Activated CD8-positive, alpha-beta T cell treated with anti-CD3 and anti-CD28 coated beads, Interleukin-2, amount 10 ng/mL, durations not matched to agents 7 days and 5 days (primary cell): Measurements from ENCODE around the gene SRRD. TPM values are rescaled to one million over a fixed set of nuclear protein-coding genes. Genes with fewer than 3 reads are reported as not detected.

Source experiments
- ATAC-seq: fragments of 150-1000 bp; cut with Tn5 transposase; one replicate; pipeline ENCODE4 v1.10.0; 2021; ENCODE audit warnings: moderate library complexity
- CTCF ChIA-PET: fragments of 350-600 bp; sonication (Branson Sonifier 250); formaldehyde crosslinking; loops from one replicate; lab custom pipeline; 2021; ENCODE audit warnings: antibody characterized with exemption; lab: Charles Lee
- POLR2A ChIA-PET: fragments of 350-600 bp; sonication (Branson Sonifier 250); formaldehyde crosslinking; loops from one replicate; lab custom pipeline; 2021; ENCODE audit warnings: antibody characterized with exemption; lab: Charles Lee
- DNase-seq: peaks from one replicate; pipeline ENCODE4 v3.0.0-alpha.2; 2020
- H3K27ac Mint-ChIP-seq: one replicate; pipeline ENCODE4 v1.8.0; 2021; ENCODE audit warnings: mild to moderate bottlenecking, mixed read lengths
- H3K27me3 Mint-ChIP-seq: one replicate; pipeline ENCODE4 v1.8.0; 2021; ENCODE audit warnings: low read depth, mixed read lengths
- H3K36me3 Mint-ChIP-seq: one replicate; pipeline ENCODE4 v1.8.0; 2021; ENCODE audit warnings: low read depth, mixed read lengths
- H3K4me1 Mint-ChIP-seq: one replicate; pipeline ENCODE4 v1.8.0; 2021; ENCODE audit warnings: low read depth, mixed read lengths
- H3K4me3 Mint-ChIP-seq: one replicate; pipeline ENCODE4 v1.8.0; 2021; ENCODE audit warnings: mild to moderate bottlenecking, mixed read lengths
- H3K9me3 Mint-ChIP-seq: one replicate; pipeline ENCODE4 v1.8.0; 2022; ENCODE audit warnings: mixed read lengths; ENCODE audit not compliant: insufficient read depth
- total RNA-seq, 2 experiments: library from RNA; stranded (reverse); gene quantifications; one replicate each; pipeline ENCODE4 v1.2.3, GENCODE V29; 2021

The SRRD gene
- total RNA-seq, 2 experiments from 2014 or later = 21.6 to 22.6 TPM

DNA sequence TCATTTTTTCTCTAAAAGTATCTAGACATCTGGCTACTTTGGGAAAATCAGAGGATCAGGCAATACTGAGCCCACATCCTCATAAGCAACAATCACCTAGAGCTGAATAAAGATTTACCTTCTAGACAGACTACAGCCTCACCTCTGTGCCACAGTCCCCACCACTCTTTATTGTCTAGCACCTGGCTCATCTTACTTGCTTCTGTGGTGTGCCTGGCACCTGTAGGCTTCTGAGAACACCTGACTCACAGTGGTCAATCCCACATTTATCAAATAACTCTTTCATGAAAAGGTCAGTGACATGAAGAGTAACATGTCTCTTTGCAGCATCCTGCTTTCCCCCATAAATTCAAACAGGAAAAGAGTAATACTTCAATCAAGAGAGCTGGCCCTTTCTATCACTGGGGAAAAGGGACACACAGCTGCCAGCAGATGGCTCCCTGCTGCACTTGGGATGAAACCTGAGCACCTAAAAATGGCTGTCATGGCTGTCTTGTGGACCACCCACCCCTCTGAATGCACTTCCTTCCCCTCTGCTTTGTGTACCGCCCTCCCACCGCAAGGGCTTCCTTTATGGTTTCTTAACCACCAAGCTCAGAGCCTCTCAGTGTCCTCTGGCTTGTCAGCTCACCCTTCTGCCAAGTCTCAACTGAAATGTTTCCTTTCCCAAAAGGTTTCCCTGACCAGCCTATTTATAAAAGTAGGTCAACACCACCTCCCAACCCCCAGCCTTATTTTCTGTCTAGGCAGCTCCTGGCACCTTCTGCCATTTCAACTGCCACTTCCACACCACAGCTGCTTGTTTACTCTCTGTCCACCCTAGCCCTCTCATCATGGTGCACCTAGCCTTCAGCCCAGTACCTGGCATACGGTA, 19.2 kb downstream of the SRRD start:
- CTCF ChIA-PET = interaction anchor here (0.6 to 4.6 kb wide), 51 partner anchors 10 to 209 kb away, joined by 3 to 76 read pairs (median 4); partner anchors contain the start of genes HPS4, MIAT, SRRD and TFIP11
- DNase-seq (peak; percentile 94), ATAC-seq (peak; percentile 93)
- peak overlapping the region; percentile 70 for H3K4me3 Mint-ChIP-seq
- H3K27ac Mint-ChIP-seq = peak overlapping the region; percentile 93
- peaks cover 37% of the 10 kb centered on the region for H3K4me1 Mint-ChIP-seq
- POLR2A ChIA-PET = interaction anchor here (0.7 to 3.3 kb wide), 13 partner anchors 9 to 171 kb away, joined by 3 to 21 read pairs (median 6); partner anchors contain the start of genes HPS4, SRRD and TFIP11
- H3K9me3 Mint-ChIP-seq = no peaks in the 10 kb centered on the region
- peaks cover 69% of the 10 kb centered on the region for H3K36me3 Mint-ChIP-seq
- H3K27me3 Mint-ChIP-seq = no peaks in the 10 kb centered on the region

DNA sequence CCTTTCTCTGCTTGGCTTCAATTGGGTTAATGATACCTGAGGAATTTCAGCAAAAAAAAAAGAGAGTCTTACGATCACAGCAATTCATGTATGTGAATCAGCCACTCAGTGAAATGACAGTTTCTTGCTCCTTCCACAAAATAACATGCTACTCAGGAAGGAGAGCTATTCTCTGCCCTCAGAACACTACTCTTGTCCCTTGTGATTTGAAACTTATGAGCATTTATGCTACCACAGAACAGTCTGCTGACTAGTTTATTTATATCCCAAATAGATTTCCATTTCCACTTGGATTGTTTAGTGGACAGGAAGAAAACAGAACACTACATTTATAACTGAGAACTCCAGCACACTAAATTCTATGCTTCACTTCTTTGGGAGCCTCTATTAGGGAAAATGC, 20.1 kb downstream of the SRRD start:
- ATAC-seq (no peak), DNase-seq (no peak)
- CTCF ChIA-PET = interaction anchor here (0.6 to 4.6 kb wide), 45 partner anchors 10 to 542 kb away, joined by 3 to 76 read pairs (median 5); partner anchors contain the start of genes HPS4, MIAT, SRRD and TFIP11
- Mint-ChIP-seq H3K27ac (peak overlapping the region; percentile 93), H3K27me3 (no peaks in the 10 kb centered on the region), H3K36me3 (peaks cover 69% of the 10 kb centered on the region), H3K4me1 (peaks cover 37% of the 10 kb centered on the region), H3K9me3 (no peaks in the 10 kb centered on the region), H3K4me3 (peak overlapping the region; percentile 70)
- POLR2A ChIA-PET = interaction anchor here (0.7 to 3.3 kb wide), 12 partner anchors 10 to 295 kb away, joined by 3 to 21 read pairs (median 4); partner anchors contain the start of genes HPS4 and SRRD

DNA sequence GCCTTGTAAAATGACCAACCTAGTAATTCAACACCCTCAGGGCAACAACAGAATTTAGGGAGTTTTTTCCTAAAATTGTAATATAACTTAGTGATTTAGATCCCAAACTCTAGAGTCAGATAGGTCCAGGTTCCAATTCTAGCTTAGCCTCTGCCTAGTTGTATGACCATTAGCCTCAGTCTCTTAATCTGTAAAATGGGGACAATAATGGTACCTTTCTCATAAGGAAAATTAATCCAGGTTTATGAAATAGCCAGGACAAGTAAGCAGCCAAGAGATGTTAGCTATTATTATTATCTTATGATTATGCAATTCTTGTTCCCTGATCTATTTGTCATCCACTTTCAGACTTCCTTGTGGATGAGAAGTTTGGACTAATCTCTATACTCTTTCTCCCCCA, 24.5 kb downstream of the SRRD start:
- Mint-ChIP-seq H3K27ac (no peak overlapping the region), H3K4me1 (peaks cover 48% of the 10 kb centered on the region), H3K4me3 (no peak overlapping the region), H3K36me3 (peaks cover 60% of the 10 kb centered on the region), H3K9me3 (no peaks in the 10 kb centered on the region), H3K27me3 (no peaks in the 10 kb centered on the region)
- POLR2A ChIA-PET = interaction anchor here (1.0 kb wide), 1 partner anchor 74 kb away, joined by 4 read pairs; no protein-coding TSS in a partner anchor
- no peak for DNase-seq
- CTCF ChIA-PET = interaction anchor here (1.2 to 1.3 kb wide), 2 partner anchors 10 to 157 kb away, joined by 3 to 4 read pairs; no protein-coding TSS in a partner anchor
- ATAC-seq = no peak

DNA sequence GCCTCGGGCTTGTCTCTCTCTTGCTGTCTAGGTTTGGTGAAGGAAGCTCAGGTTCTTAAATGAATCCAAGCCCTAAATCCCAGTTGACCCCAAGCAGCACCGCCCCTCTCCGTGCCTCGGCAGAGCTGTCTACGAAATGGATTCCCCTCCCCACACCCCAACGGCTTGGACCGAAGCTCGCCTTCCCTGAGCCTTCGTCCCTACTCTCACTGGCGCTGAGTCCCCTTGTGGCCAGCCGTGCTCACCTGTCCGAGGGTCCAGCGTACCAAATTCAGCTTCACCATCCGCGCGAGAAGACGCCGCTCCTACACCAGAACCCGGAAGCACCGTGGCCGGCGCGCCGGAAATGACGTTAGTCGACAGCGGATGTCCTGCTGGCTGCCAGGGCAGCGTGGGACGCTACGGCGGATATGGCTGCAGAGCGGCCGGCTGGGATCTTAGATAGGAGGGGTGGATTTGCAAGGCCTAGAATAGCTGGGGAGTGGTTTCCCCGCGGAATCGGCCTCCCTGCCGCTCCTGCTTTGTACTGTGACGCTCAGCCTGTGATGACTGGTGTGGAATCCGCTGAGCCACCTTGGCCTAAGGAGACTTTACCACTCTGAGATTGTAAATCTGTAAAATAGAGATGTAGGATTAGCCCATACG, 28.6 kb downstream of the SRRD start, which contains the start of gene TFIP11:
TSS of gene TFIP11 (minus strand) at position 325 of the 645 bp plus-strand sequence. CDS start 2,201 bp downstream, outside the sequence.
- ChIA-PET CTCF (interaction anchor here (0.7 to 3.5 kb wide), 5 partner anchors 9 to 154 kb away, joined by 3 to 20 read pairs (median 3); no protein-coding TSS in a partner anchor), POLR2A (interaction anchor here (0.6 to 1.9 kb wide), 12 partner anchors 10 to 159 kb away, joined by 3 to 9 read pairs (median 4); partner anchors contain the start of genes HPS4 and SRRD)
- Mint-ChIP-seq H3K27ac (peak within 1 kb of the TSS; percentile 97), H3K4me1 (peaks cover 39% of the 10 kb centered on the region), H3K27me3 (no peaks in the 10 kb centered on the region), H3K9me3 (no peaks in the 10 kb centered on the region), H3K4me3 (peak within 1 kb of the TSS; percentile 89), H3K36me3 (peaks cover 32% of the 10 kb centered on the region)
- ATAC-seq = peak; percentile 96
- peak; percentile 96 for DNase-seq

DNA sequence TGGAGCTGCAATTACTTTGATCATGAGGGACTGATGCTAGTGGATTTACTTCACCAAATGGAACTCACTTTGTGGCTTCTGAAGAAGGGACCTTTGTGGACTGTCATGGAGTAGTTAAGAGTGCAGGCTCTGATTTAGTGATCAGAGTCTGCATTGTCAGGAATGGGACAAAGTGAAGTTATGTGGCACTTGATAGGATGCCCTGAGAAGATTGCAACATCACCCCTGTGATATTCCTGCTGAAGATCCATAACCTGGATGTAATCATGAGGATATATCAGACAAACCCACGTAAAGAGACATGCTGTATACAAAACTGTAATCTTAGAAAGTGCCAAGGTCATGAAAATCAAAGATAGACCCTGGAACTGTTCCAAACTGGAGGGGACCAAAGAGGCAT, 30.2 kb downstream of the SRRD start:
- no peak for DNase-seq
- Mint-ChIP-seq H3K27me3 (no peaks in the 10 kb centered on the region), H3K4me3 (peak overlapping the region; percentile 89), H3K36me3 (peaks cover 26% of the 10 kb centered on the region), H3K27ac (peak overlapping the region; percentile 97), H3K9me3 (no peaks in the 10 kb centered on the region), H3K4me1 (peaks cover 39% of the 10 kb centered on the region)
- ChIA-PET CTCF (interaction anchor here (1.2 to 3.5 kb wide), 2 partner anchors 11 to 159 kb away, joined by 3 to 20 read pairs; no protein-coding TSS in a partner anchor), POLR2A (no interaction called here)
- no peak for ATAC-seq

DNA sequence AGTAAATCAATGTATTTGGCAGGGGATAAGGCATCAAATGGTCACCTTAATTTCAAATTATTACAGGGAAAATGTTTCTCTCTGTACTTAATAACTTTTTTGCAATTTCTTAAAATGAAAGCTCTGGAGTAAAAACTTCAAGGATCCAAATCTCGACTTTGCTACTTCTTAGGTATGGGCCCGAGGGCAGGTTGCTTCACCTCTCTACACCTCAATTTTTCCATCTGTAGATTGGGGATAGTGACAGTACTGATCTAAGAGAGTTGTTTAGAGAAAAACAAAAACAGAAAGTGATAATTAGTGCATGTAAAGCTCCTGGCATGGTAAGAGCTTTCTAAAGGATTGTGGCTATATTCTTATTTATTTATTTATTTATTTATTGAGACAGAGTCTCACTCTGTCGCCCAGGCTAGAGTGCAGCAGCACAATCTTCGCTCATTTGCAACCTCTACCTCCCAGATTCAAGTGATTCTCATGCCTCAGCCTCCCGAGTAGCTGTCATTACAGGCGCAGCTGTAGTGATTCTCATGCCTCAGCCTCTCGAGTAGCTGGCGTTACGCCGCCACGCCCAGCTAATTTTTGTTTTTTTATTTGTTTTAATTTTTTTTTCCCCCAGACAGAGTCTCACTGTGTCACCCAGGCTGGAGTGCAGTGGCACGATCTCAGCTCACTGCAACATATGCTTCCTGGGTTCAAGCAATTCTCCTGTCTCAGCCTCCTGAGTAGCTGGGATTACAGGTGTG, 30.9 kb downstream of the SRRD start:
- H3K4me3 Mint-ChIP-seq = no peak overlapping the region
- ATAC-seq = no peak
- H3K9me3 Mint-ChIP-seq = no peaks in the 10 kb centered on the region
- ChIA-PET POLR2A (no interaction called here), CTCF (interaction anchor here (0.6 to 3.5 kb wide), 3 partner anchors 12 to 158 kb away, joined by 3 to 20 read pairs (median 3); no protein-coding TSS in a partner anchor)
- peaks cover 20% of the 10 kb centered on the region for H3K36me3 Mint-ChIP-seq
- H3K4me1 Mint-ChIP-seq = peaks cover 35% of the 10 kb centered on the region
- DNase-seq = no peak
- H3K27ac Mint-ChIP-seq = no peak overlapping the region
- no peaks in the 10 kb centered on the region for H3K27me3 Mint-ChIP-seq

DNA sequence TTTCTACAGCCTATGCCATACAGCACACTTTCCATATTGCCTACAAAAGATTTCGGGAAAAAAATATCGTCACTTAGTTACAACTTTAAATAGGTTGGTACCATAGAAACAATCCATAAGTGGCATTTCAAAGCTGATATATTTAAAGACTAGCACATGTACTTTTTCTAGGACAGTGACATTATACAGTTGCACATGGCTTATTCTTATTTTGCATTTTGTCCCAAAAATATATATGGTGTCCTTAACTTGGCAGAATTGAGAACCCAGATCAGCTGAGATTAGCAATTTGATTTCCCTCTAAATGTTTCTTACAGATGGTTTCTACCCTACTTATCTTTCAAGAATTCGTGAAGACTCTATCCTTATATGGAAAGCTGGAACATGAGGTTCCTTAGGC, 32.3 kb downstream of the SRRD start:
- DNase-seq (no peak), ATAC-seq (no peak)
- CTCF ChIA-PET = interaction anchor here (3.1 kb wide), 1 partner anchor 12 kb away, joined by 23 read pairs; no protein-coding TSS in a partner anchor
- Mint-ChIP-seq H3K4me1 (peaks cover 28% of the 10 kb centered on the region), H3K27me3 (no peaks in the 10 kb centered on the region), H3K27ac (no peak overlapping the region), H3K36me3 (peaks cover 11% of the 10 kb centered on the region), H3K9me3 (no peaks in the 10 kb centered on the region), H3K4me3 (no peak overlapping the region)
- POLR2A ChIA-PET = no interaction called here

DNA sequence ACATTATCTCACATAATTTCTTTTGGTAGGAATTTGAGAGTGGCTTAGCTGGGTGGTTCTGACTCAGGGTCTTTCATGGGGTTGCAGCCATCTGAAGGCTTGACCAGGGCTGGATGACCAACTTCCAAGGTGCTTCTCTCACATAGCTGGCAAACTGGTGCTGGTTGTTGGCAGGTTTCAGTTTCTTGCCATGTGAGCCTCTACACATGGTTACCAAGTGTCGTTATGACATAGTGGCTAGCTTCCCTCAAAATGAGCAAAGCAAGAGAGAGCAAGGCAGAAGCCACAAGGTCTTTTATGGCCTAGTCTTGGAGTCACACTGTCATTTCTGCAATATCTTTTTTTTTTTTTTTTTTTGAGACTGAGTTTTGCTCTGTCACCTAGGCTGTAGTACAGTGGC, 32.8 kb downstream of the SRRD start:
- H3K27me3 Mint-ChIP-seq = no peaks in the 10 kb centered on the region
- H3K27ac Mint-ChIP-seq = no peak overlapping the region
- ChIA-PET CTCF (interaction anchor here (0.5 to 3.1 kb wide), 2 partner anchors 13 to 1455 kb away, joined by 3 to 23 read pairs; no protein-coding TSS in a partner anchor), POLR2A (no interaction called here)
- H3K9me3 Mint-ChIP-seq = no peaks in the 10 kb centered on the region
- peaks cover 7% of the 10 kb centered on the region for H3K36me3 Mint-ChIP-seq
- H3K4me1 Mint-ChIP-seq = peaks cover 23% of the 10 kb centered on the region
- no peak for ATAC-seq
- no peak overlapping the region for H3K4me3 Mint-ChIP-seq
- no peak for DNase-seq

DNA sequence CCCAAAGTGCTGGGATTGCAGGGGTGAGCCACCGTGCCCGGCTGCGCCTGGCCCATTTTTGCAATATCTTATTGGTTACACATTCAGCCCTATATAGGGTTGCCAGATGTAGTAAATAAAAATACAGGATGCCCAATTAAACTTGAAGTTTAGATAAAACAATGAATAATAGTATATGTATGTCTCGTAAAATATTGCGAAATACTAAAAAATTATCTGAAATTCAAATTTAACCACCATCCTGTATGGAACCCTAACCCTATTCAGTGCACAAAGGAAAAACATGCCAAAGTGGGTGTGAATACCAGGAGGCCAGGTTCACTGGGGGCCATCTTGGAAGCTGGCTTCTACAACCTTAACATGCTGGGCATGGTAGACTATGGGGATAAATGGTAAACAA, 33.8 kb downstream of the SRRD start:
- DNase-seq (no peak), ATAC-seq (no peak)
- ChIA-PET POLR2A (no interaction called here), CTCF (interaction anchor here (0.8 to 3.1 kb wide), 2 partner anchors 9 to 14 kb away, joined by 3 to 23 read pairs; no protein-coding TSS in a partner anchor)
- peaks cover 20% of the 10 kb centered on the region for H3K4me1 Mint-ChIP-seq
- H3K4me3 Mint-ChIP-seq = no peak overlapping the region
- no peak overlapping the region for H3K27ac Mint-ChIP-seq
- peaks cover 4% of the 10 kb centered on the region for H3K36me3 Mint-ChIP-seq
- no peaks in the 10 kb centered on the region for H3K9me3 Mint-ChIP-seq
- H3K27me3 Mint-ChIP-seq = no peaks in the 10 kb centered on the region

DNA sequence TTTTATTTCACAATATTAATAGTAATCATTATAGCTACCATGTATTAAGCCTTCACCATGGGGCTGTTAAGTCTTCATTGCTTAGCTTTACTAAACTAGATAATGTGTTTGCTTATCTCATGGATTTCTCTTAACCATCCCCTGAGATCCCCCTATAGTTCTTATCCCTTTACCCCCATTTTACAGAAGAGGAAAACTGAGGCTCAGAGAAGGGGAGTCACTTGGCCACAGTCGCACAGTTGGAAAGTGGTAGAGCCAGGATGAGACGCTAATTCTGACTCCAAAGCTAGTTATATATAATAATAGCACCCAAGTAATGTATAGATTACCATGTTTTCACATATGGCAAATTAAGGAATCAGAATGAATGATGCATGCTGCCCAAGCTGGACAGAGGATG, 38.3 kb downstream of the SRRD start:
- ChIA-PET CTCF (interaction anchor here (1.0 to 1.1 kb wide), 2 partner anchors 21 to 122 kb away, joined by 3 to 4 read pairs; no protein-coding TSS in a partner anchor), POLR2A (interaction anchor here (1.0 kb wide), 1 partner anchor 10 kb away, joined by 5 read pairs; the partner anchor contains the start of gene TFIP11)
- H3K27ac Mint-ChIP-seq = no peak overlapping the region
- H3K36me3 Mint-ChIP-seq = peaks cover 28% of the 10 kb centered on the region
- H3K9me3 Mint-ChIP-seq = no peaks in the 10 kb centered on the region
- H3K4me3 Mint-ChIP-seq = no peak overlapping the region
- no peak for ATAC-seq
- H3K27me3 Mint-ChIP-seq = no peaks in the 10 kb centered on the region
- peaks cover 2% of the 10 kb centered on the region for H3K4me1 Mint-ChIP-seq
- no peak for DNase-seq
